NCI-H2107 (cell line): ENCODE results near the gene AKAP11.

Source experiments
- DNase-seq: peaks from one replicate; lab custom pipeline; 2025; lab: John Stamatoyannopoulos, UW

AKAP11 gene

DNA sequence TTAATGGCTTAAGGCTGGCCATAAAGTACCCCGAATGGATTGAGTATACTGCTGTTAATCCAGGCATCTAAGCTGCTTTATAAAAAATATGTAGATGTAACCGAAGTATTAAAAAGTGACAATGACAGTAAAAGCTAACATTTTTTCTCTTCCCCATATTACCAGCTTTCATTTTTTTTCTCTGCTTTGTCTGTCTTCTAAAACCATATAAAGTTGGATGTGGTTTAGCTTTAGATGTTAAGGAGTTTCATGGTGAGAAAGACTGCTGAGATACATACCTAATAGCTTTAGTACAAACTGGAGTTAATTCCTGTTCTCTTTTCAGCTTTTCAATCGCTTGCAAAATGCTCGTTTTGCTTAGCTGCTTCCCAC, 838 bp downstream of the AKAP11 start:
- DNase-seq, result no peak

GRCh38 chr13:42274386-42275097, 2.6 kb downstream of the AKAP11 start:
- DNase-seq, result no peak

- DNase-seq, result no peak
Observed at GRCh38 chr13:42275098-42275471, 3.1 kb downstream of the AKAP11 start.

DNA sequence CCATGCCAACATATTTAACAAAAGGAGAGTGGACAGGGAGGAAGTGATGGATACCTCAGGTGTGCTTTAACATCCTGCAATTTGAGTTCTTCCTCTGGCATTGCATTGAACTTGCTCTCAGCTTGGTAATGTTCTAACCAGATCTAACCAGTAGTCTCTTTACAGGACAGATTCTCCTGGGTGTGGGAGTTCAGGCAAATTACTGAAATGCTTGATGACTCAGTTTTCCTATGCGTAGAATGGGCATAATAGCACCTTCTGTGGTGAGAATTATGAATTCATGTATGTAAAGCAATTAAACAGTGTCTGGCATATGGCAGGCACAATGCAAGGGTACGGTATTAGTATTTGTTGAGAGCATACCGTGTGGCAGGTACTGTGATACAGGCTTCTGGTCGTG, 3.6 kb downstream of the AKAP11 start:
- DNase-seq, result no peak

GRCh38 chr13:42276683-42277082, 4.7 kb downstream of the AKAP11 start:
- no peak for DNase-seq

- DNase-seq, result no peak
Observed at GRCh38 chr13:42277618-42278276, 5.8 kb downstream of the AKAP11 start.

DNA sequence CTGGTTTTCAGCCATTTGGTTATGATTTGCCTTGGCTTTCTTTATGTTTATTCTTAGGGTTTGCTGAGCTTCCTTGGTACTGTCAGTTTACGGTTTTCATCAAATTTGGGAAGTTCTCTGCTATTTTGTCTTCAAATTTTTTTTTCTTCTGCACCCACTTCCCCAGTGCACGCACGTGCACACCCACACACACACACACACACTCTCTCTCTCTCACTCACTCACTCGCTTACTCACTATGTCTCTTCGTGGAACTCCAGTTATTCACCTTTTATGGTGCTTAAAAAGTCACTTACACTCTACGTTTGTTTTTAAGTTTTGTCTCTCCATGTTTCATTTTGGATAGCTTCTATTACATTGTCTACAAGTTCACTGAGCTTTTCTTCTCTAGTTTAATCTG, 7.1 kb downstream of the AKAP11 start:
- no peak for DNase-seq

GRCh38 chr13:42279986-42280385, 8.0 kb downstream of the AKAP11 start:
- DNase-seq, result no peak

GRCh38 chr13:42280537-42280936, 8.6 kb downstream of the AKAP11 start:
- no peak for DNase-seq

- DNase-seq, result no peak
Observed at GRCh38 chr13:42283574-42283973, 11.6 kb downstream of the AKAP11 start.

- DNase-seq, result no peak
Observed at GRCh38 chr13:42284068-42284467, 12.1 kb downstream of the AKAP11 start.

GRCh38 chr13:42298392-42298791, 26.4 kb downstream of the AKAP11 start:
- DNase-seq, result no peak

GRCh38 chr13:42305503-42305902, 33.6 kb downstream of the AKAP11 start:
- no peak for DNase-seq

DNA sequence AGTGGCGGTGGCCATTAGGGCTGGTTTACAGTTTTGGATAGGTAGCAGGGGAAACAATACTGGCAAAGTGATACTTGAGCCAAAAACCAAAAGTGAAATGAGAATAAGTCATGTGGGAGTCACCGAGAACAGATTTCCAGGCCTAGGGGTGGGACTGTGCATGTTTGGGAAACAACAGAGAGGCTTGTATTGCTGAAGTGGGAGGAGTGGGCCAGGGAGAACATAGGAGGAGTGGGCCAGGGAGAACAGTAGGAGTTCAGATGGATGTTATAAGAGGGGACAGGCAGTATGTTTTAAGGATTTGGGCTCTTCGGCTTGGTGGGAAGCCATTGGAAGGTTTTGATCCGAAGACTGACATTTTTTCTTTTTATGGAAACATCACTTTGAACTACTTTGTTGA, 35.5 kb downstream of the AKAP11 start:
- no peak for DNase-seq

GRCh38 chr13:42312817-42313431, 41.0 kb downstream of the AKAP11 start:
- no peak for DNase-seq

DNA sequence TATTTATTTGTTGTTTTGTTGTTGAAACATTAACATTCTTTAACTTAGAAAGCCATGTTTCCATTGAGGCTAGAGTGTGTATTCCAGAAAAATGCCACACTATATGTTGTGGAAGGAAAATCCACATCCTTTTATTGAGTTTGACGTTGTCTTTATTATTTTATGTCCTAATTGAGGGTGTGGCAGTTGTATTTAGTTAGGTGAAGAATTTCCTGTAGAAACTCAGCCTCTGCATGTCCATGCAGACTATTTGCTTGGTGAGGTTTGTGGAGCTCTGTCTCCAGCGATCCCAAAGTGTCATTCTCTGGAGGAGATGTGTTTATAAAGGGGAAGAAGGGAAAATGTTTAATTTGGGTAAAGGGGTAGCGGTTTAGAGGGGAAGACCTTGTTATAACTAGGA, 46.6 kb downstream of the AKAP11 start:
- no peak for DNase-seq

DNA sequence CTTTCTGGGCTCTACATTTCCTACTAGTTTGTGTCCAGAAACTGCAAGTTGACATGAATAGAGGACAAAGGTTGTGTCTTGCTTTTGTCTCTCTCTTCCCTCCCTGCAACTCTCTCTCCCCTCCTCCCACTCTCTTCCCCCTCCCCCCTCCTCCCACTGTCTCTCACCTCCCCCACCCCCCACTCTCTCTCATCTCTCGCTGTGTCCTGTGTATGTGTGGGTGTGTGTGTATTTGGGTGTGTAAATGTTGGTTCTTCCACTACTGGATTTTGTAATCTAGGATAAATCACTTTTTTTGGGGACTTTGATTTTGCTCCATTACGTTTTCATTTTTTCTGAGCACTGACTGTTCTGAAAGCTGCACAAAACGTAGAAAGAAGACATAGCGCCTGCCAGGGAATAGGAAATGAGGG, 48.4 kb downstream of the AKAP11 start:
- DNase-seq, result no peak

- DNase-seq, result no peak
Observed at GRCh38 chr13:42322806-42323205, 50.9 kb downstream of the AKAP11 start.

DNA sequence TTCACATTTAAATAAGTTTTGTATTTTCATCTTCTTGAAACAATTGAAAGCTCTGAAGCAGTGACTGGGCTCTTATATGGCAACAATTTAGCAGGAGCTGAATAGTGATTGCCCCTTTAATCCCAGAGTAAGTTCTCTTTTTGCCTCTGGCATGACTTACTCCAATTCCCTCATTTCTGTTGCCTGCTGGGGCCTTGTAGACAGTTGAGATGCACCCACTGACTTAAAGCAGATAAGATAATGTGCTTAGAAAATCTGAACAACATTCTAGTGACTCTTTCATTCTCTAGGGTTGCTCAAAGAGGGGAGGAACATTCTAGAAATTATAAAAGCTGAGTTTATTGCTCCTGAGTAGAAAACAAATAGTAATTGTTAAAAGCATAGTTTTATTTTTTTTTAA, 52.8 kb downstream of the AKAP11 start:
- DNase-seq, result no peak

GRCh38 chr13:42327725-42328124, 55.8 kb downstream of the AKAP11 start:
- DNase-seq, result no peak

- DNase-seq, result no peak
Observed at GRCh38 chr13:42328672-42329071, 56.7 kb downstream of the AKAP11 start.

DNA sequence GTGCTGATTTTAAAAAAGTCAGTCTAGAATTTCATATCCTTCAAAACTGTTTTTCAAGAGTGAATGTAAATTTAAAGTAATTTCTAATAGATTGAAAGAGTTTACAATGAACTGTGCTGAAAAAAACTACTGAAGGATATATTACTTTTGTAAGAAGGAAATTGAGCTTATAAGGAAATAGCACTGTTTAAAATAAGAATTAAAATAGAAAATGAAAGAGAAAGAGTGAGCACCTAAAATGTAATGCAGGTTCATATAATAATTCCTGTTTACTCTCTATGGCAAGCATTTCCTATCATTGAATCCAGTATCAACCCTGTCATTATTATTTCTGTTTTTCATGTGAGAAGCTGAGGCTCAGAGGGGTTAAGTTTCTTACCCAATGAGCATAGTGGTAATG, 57.3 kb downstream of the AKAP11 start:
- no peak for DNase-seq

DNA sequence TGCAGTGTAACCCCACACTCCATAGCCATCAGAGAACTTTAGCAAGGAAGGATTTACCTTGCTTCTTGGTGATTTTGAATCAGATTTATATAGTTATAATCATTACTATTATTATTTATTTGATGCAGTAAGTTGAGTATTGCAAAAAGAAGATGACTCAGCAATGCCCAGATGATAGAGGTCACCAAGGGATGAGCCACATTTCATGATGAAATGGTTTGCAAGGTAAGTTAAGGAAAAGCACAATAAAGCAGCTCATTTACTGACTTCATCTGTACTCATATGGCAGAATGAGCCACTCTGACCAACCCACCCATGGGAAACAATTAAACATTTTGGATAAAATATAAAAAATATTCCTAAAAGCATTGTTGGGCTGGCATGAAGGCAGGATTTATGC, 59.1 kb downstream of the AKAP11 start:
- DNase-seq, result no peak
